Measurements from ENCODE around the gene ITPA.

Gene ITPA

GRCh38 chr20:3163099-3164042 lies 45.9 kb upstream of the ITPA start:
- H2AFZ ChIP-seq (ENCODE audit: low read depth), result no peak overlapping the region
- no peaks in the 10 kb centered on the region for H3K27me3 ChIP-seq (ENCODE audit: insufficient read depth, low read depth)
- H4K20me1 ChIP-seq (ENCODE audit: insufficient read depth), result no peaks in the 10 kb centered on the region
- peaks cover 3% of the 10 kb centered on the region for H3K4me1 ChIP-seq (ENCODE audit: low read depth, poor library complexity, severe bottlenecking)
- no peak overlapping the region for H3K9ac ChIP-seq
- TF ChIP-seq, protein P1, sequence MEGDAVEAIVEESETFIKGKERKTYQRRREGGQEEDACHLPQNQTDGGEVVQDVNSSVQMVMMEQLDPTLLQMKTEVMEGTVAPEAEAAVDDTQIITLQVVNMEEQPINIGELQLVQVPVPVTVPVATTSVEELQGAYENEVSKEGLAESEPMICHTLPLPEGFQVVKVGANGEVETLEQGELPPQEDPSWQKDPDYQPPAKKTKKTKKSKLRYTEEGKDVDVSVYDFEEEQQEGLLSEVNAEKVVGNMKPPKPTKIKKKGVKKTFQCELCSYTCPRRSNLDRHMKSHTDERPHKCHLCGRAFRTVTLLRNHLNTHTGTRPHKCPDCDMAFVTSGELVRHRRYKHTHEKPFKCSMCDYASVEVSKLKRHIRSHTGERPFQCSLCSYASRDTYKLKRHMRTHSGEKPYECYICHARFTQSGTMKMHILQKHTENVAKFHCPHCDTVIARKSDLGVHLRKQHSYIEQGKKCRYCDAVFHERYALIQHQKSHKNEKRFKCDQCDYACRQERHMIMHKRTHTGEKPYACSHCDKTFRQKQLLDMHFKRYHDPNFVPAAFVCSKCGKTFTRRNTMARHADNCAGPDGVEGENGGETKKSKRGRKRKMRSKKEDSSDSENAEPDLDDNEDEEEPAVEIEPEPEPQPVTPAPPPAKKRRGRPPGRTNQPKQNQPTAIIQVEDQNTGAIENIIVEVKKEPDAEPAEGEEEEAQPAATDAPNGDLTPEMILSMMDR (conservative IDR thresholded peaks at IDR 0.05; ENCODE audit: low read depth, low read length), result no peak
- no peaks in the 10 kb centered on the region for H3K36me3 ChIP-seq (ENCODE audit: insufficient read depth)
- no peak overlapping the region for H3K27ac ChIP-seq
- no peak overlapping the region for H3K4me3 ChIP-seq (IDR thresholded peaks at IDR 0.05; ENCODE audit: insufficient read depth, low read depth, low read length)
- H3K79me2 ChIP-seq (ENCODE audit: insufficient read depth, low read depth), result peaks cover 11% of the 10 kb centered on the region
- no peak overlapping the region for H3K4me2 ChIP-seq

DNA sequence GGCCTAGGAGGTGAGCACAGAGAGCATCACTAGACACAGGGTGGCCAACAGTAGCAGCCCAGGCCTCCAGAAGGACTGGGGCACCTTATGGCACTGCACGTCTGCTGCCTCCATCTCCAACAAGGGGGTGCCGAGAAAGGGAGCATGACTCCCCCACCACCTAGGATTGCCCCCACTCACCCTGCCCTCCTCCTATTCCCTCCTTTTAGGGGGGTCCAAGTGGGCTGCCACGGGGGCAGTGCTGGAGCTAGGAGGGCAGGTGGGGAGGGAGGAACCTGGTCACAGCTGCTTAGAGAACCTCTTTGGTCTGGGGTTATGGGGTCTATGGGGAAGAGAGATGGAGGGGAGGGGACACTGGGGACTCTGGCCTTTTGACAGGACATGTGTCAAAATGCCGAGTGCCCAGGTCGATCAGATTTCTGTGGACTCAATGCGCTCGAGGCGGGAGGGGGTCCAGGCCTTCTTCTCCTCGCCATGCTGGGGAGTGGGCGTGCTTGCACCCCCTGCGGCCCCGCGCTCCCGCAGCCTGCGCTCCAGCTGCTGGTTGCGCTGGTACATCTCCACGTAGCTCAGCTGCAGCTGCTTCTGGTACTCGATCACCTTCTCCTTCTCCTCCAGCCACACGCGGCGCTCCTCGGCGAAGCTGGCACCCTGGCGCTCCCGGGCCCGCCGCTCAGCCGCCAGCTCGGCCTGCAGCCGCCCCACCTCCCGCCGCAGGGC lies 45.1 kb upstream of the ITPA start:
- Histone ChIP-seq H3K79me2 (ENCODE audit: insufficient read depth, low read depth) (peaks cover 3% of the 10 kb centered on the region), H3K27ac (no peak overlapping the region), H3K27me3 (ENCODE audit: insufficient read depth, low read depth) (no peaks in the 10 kb centered on the region), H4K20me1 (ENCODE audit: insufficient read depth) (no peaks in the 10 kb centered on the region), H3K4me2 (no peak overlapping the region), H2AFZ (ENCODE audit: low read depth) (no peak overlapping the region), H3K4me3 (IDR thresholded peaks at IDR 0.05; ENCODE audit: insufficient read depth, low read depth, low read length) (no peak overlapping the region), H3K36me3 (ENCODE audit: insufficient read depth) (no peaks in the 10 kb centered on the region), H3K4me1 (ENCODE audit: low read depth, poor library complexity, severe bottlenecking) (no peaks in the 10 kb centered on the region), H3K9ac (no peak overlapping the region)
- TF ChIP-seq, protein P1 (conservative IDR thresholded peaks at IDR 0.05; ENCODE audit: low read depth, low read length), result no peak

- Histone ChIP-seq H2AFZ (ENCODE audit: low read depth) (no peak overlapping the region), H3K9ac (no peak overlapping the region), H3K4me1 (ENCODE audit: low read depth, poor library complexity, severe bottlenecking) (no peaks in the 10 kb centered on the region), H3K27me3 (ENCODE audit: insufficient read depth, low read depth) (no peaks in the 10 kb centered on the region), H3K36me3 (ENCODE audit: insufficient read depth) (no peaks in the 10 kb centered on the region), H3K4me3 (IDR thresholded peaks at IDR 0.05; ENCODE audit: insufficient read depth, low read depth, low read length) (no peak overlapping the region), H3K79me2 (ENCODE audit: insufficient read depth, low read depth) (no peaks in the 10 kb centered on the region), H3K27ac (no peak overlapping the region), H4K20me1 (ENCODE audit: insufficient read depth) (no peaks in the 10 kb centered on the region), H3K4me2 (no peak overlapping the region)
- TF ChIP-seq, protein P1 (conservative IDR thresholded peaks at IDR 0.05; ENCODE audit: low read depth, low read length), result no peak
These were observed 44.4 kb upstream of the ITPA start for GRCh38 chr20:3164763-3165410.

DNA sequence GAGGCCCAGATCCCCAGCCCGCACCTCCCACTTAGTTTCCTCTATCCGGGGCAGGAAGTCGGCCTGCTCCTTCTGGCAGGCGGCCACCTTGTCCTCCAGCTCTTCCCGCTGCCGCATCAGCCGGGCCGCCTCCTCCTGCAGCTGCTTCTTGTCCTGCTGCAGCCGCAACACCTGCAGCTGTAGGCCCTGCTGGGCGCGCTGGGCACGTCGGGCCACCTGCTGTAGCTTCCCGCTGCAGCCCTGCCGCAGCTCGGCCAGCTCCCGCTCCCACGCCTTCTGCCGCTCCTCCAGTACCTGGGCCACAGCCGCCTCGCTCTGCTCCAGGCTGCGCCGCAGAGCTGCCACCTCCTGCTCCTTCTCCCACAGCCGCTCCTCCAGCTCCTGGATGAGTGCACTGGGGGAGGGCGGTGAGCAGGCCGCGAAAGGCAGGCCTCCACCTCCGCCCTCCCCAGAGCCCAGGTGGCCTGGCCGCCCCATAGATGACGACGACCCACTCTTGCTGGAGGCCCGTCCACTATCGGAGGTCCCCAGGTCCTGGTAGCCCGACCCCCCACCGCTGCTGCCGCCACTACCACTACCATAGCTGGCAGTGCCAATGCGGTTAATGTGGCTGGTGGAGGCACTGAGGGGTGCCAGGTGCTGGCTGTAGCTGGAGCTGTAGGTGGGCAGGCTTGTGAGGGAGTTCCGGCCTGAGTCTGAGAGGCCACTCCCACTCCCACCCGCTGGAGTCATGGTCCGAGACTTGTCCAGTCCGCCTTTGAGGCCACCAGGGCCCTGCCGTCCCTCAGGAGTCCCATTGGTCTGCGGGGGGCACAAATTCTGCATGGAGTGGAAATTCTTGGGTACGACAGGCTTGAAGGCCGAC lies 43.6 kb upstream of the ITPA start:
- Histone ChIP-seq H3K36me3 (ENCODE audit: insufficient read depth) (no peaks in the 10 kb centered on the region), H3K27ac (no peak overlapping the region), H3K27me3 (ENCODE audit: insufficient read depth, low read depth) (no peaks in the 10 kb centered on the region), H4K20me1 (ENCODE audit: insufficient read depth) (no peaks in the 10 kb centered on the region), H3K4me1 (ENCODE audit: low read depth, poor library complexity, severe bottlenecking) (no peaks in the 10 kb centered on the region), H3K9ac (no peak overlapping the region), H2AFZ (ENCODE audit: low read depth) (no peak overlapping the region), H3K79me2 (ENCODE audit: insufficient read depth, low read depth) (no peaks in the 10 kb centered on the region), H3K4me3 (IDR thresholded peaks at IDR 0.05; ENCODE audit: insufficient read depth, low read depth, low read length) (no peak overlapping the region), H3K4me2 (no peak overlapping the region)
- TF ChIP-seq, protein P1 (conservative IDR thresholded peaks at IDR 0.05; ENCODE audit: low read depth, low read length), result no peak

All from KMS-11 (cell line).